Caki2 (cell line): ENCODE results near the gene ZMPSTE24. TPM values are rescaled to one million over a fixed set of nuclear protein-coding genes. Genes with fewer than 3 reads are reported as not detected.
"Not testable (repeated sequence)": the region's sequence is repeated elsewhere in the genome, so short reads cannot be mapped to it uniquely, and the experiment has no call there.

ENCODE experiments used
- DNase-seq: peaks from one replicate; pipeline ENCODE4 v3.0.0-alpha.2; 2015; ENCODE audit warnings: low read depth
- in situ Hi-C: cut with HindIII; loops from 2 replicates; pipeline ENCODE4 v1.10.0; 2016; ENCODE audit warnings: low sequenced_read_pairs, low pct_unique_long_range_greater_than_20kb, mixed read lengths
- total RNA-seq: library from RNA; depleted of rRNA; stranded (reverse); fragments of >200 nt; shearing (Covaris generic); gene quantifications from 2 replicates; pipeline ENCODE4 v1.2.3, GENCODE V29; 2014; ENCODE audit warnings: low replicate concordance

Gene ZMPSTE24
- total RNA-seq, 1 experiment from 2014 or later = 23.7 TPM

- in situ Hi-C loops = no loop called here
- DNase-seq = no peak
Measured at GRCh38 chr1:40313329-40313957, 55.4 kb downstream of the ZMPSTE24 start.

DNA sequence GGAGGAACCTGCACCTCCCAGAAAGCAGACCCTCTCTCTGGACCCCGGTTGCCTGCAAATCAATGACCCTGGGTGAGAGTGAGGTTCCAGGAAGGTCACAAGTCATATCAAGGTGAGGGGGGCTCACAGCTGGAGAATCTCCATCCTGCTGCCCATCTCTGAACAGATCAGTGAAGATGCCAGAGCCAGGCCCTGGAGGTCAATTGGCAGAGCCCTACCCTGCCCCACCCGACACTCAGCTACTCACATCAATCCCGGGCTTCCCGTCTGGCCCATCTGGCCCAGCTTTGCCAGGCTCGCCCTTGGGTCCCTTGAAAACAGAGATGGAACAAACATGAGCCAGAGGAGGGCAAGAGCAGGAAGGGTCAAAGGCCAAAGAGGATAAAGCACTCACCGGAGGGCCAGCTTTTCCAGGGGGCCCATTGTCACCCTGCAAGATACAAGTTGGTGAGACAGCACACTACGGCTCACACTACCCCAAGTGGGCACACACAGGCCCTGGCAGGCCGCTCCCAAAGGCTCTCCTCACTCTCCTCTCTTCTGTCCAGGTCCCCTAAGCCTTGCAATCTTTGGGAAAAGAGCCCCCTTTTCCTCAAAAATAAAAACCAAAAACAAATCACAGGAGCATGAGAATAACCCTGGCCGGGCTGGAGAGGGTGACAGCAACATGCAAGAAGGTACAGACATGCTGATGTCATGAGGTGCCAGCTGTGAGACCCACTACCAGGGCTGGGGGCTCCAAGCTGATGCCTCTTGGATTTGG is 56.1 kb downstream of the ZMPSTE24 start:
- no peak for DNase-seq
- in situ Hi-C loops = no loop called here

DNA sequence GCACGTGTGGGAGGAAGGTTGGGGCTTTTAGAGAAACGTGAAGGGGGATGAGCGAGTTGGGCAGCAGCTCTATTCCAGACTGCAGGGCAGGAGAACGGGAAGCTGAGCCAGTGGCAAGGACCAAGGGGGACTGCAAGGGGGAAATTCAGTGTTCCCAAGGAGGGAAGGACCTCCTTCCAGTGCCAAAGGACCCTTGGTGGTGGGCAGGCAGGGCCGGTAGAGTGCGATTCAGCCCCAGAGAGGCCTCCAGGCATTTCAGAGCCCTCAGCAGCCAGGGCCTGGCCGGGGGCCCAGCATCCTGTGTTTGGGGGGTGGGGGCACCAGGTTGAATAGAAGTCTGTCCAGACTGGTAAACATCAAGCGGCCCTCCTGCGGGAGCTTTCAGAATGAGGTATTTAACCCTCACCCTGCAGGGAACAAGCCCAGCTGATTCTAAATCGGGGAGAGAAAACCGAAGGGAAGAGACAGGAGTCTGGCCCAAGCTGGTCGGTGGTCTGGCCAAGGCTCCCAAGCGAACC is 56.7 kb downstream of the ZMPSTE24 start:
- DNase-seq = no peak
- in situ Hi-C loops = no loop called here

DNA sequence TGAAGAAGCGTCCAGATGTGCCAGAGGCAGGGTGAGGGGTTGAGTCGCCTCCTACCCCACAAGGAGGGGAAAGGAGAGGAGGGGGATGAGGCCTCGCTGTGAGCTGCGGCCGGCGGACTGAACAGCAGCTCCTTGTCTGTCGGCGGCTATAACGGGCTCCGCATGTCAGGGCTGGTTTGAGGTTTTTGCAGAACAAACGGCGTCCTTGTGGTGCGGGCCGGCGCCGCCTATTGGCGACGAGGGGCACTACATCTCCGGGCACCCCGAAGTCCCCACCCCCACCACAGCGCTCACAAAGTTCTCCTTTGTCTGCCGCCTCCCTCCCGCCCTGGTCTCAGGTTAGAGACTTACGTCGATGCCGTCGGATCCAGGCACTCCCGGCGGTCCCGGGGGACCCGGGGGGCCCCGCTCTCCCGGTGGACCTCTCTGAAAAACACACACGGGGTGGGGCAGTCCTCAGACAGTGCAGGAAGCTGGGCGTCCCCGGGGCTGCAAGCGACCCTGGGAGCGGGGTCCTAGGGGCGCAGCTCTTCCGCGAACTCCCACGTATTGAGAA is 57.3 kb downstream of the ZMPSTE24 start:
- in situ Hi-C loops = no loop called here
- no peak for DNase-seq

DNA sequence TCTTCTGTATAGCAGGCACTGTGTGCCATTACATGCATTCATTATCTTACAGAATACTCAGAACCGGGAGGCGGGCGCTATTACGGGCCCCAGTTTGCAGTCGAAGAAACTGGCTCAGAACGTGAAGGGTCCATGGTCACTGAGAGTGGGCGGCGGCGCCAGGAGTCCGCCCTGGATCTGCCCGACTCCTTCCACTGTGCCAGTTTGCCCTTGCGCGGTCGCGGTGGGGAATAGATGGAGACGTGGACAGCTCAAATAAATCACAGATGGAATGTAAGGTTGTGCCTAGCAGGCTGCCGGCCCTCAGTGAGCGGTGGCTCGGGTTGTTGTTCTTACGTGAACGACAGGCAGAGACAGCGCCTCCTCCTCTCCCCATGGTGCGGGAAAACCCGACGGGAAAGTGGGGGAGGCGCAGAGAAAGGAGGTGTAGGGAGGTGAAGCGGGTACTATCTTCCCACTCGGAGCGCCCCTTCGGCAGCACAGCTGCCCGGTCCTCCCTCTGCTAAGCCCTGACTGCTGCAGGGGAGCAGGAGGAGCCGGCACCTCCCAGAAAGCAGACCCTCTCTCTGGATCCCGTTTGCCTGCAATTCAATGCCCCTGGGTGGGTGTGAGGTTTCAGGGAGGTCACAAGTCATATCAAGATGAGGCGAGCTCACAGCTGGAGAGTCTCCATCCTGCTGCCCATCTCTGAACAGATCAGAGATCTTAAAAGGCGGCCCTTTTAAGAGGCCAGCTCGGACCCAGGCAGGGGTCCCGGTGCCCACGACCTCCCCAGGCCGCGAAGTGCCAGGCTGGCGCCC is 58.0 kb downstream of the ZMPSTE24 start:
- in situ Hi-C loops = no loop called here
- DNase-seq = no peak

DNA sequence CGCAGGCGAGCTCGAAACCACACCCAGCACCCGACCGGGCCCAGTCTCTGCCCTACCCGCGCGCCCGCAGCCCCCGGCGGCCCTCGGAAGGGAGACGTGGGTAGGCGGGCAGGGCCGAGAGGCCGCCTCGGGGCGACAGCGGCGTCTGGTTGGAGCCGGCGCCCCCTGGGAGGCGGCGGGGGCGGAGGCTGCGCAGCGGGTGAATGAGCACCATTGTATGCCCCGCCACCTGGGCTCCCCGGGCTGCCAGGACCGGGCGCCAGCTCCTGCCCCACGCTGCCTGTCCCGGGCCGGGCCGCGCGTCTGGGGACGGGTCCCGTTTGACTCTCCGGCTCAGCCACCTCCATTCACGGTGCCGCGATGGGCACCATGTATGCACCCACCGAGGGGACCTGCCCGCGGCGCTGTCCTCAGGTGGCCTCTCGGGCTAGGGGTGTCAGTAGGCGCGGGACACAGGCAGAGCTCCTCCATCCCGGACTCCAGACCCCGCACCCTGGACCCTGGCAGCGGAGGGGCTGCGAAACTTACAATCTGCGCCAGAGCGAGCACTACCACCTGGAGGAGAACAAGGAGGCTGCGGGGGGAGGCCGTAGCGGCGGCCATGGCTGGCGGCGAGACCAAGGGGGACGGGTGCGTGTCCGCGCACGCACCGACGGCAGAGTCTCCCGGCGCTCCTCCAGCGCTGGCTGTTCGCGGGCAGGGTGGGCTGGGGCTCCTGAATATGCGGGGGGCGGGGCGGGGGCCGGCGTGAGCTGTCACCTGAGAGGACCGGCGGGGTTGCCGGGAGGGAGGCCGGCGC is 58.8 kb downstream of the ZMPSTE24 start, which contains the start of gene COL9A2:
COL9A2 (minus strand) TSS at position 692 of the 799 bp plus-strand sequence; CDS start at position 603, 89 bp downstream.
- in situ Hi-C loops = no loop called here
- DNase-seq = no peak

DNA sequence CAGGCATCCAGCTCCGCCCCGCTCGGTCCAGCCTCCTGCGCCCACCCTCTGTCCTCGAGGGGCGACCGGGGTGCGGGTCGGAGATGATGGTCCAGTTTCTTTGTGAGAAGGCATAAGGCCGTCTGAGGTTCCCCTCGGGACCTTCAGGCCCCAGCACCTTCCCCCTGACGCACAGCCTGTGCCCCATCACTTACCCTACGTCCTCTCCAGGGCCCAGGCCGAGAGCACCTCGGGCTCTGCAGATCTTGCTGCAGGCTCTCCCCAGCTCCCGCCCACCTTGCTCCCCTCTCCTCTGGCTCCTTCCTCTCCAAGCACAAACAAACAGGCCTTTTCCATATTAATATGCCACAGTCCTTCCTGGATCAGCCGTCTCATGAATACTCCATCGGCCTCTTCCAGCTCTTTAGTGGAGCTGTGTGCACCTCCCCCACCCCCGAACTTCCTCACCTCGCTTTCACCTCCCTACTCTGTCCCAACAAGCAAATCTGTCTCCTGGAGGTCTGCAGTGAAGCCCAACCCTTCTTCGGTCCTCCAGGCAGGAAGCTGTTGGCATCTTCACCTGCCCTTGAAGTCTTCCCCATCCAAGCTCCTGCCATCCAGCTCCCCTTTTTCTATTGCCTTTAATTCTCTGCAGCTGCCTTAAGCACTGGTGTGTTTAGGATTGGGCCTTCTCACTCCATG is 59.5 kb downstream of the ZMPSTE24 start:
- in situ Hi-C loops = no loop called here

GRCh38 chr1:40318476-40318875 is 60.4 kb downstream of the ZMPSTE24 start:
- DNase-seq = no peak
- in situ Hi-C loops = no loop called here

More for the DNA sequence above, 59.5 kb downstream of the ZMPSTE24 start:
- no peak for DNase-seq

DNA sequence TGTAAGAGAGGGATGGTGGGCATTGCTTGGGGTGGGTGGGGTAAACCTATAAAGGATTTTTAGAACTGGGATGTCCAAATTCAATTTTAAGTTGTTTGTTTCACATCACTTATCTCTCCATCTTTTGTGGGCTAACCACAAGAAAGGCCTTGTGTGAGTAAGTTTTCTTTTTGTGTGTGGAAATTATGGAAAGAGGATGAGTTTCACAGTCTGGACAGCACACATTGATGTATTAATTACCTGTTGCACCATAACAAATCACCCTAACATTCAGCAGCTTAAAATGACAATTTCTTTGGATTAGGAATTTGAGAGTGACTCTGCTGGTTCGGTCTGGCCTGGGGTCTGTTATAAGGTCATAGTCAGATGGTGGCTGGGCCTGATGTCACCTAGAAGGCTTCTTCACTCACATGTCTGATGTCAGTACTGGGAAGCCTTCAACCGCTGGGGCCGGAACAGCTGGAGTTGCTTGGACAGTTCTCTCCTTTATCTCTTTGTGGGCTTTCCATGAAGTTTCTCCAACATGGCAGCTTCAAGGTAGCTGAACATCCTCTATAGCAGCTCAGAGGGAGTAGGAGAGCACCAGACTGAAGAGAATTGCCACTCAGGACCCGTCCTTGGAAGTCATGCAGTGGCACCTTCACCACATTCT is 61.1 kb downstream of the ZMPSTE24 start:
- in situ Hi-C loops = no loop called here
- DNase-seq = no peak

DNA sequence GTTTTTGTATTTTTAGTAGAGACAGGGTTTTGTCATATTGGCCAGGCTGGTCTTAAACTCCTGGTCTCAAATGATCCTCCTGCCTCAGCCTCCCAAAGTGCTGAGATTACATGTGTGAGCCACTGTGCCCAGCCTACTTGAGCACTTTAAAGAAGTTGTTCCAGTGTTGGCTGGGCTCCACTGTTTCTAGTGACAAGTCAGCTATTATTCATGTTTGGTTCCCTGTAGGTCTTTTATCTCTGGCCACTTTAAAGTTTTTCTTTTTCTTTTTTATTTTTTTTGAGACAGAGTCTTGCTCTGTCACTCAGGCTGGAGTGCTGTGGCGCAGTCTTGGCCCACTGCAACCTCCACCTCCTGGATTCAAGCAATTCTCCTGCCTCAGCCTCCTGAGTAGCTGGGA is 73.4 kb downstream of the ZMPSTE24 start:
- in situ Hi-C loops, DNase-seq: not testable (repeated sequence)

DNA sequence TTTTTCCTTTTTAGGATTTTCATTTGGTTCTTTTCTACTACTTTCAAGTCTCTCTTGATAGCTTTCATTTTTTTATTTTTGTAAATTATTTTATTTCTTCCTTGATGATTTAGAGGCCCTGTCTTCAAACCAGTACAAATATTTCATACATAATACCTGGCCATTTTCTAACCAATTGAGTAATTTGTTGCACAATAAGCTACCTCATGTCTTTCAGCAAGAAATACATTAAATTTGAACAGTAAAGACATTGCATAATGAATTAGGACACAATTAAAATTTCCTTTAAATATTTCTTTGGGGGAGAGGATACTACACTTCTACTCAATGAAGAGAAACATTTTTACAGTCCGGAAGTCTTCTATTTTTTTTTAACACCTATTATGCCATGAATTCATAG is 74.7 kb downstream of the ZMPSTE24 start:
- in situ Hi-C loops = no loop called here
- DNase-seq = no peak

DNA sequence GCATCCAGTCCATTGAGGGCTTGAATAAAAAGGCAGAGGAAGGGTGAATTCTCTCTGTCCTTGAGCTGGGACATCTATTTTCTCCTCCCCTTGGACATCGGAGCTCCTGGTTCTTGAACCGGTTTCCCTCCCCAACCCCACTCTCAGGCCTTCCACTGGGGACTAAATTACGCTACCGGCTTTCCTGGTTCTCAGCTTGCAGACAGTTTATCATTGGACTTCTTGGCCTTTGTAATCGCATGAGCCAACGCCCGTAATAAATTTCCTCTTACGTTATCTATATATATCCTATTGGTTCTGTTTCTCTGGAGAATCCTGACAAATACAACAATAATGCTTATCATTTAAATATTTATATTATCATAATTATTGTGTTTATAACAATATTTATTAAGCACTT is 79.4 kb downstream of the ZMPSTE24 start:
- in situ Hi-C loops = no loop called here
- DNase-seq = no peak

DNA sequence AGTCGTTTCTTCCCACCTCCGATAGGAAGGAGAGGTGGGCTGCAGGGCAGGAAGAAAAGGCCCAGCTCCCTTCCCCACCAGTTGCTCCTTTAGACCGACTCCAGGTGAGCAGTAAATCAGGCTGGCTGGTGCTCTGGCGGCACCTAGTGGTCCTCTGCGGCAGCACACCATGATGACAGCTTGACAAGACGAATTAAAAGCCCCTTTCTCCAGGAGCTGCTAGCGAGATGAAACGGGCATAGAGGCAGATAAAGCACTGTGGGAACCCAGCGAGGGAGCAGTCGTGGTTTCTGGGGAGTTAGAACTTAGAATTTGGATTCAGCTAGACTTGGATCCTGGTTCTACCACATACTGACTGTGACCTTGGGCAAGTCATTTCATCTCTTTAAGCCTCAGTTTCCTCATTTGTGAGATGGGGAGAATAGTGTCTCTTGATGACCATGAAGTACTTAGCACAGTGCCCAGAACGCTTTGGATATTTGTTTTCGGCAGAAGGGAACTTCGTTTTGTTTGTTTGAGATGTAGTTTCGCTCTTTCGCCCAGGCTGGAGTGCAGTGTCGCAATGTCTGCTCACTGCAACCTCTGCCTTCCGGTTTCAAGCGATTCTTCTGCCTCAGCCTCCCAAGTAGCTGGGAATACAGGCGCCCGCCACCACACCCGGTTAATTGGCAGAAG is 80.8 kb downstream of the ZMPSTE24 start:
- in situ Hi-C loops = no loop called here
- DNase-seq = peak; percentile 65

DNA sequence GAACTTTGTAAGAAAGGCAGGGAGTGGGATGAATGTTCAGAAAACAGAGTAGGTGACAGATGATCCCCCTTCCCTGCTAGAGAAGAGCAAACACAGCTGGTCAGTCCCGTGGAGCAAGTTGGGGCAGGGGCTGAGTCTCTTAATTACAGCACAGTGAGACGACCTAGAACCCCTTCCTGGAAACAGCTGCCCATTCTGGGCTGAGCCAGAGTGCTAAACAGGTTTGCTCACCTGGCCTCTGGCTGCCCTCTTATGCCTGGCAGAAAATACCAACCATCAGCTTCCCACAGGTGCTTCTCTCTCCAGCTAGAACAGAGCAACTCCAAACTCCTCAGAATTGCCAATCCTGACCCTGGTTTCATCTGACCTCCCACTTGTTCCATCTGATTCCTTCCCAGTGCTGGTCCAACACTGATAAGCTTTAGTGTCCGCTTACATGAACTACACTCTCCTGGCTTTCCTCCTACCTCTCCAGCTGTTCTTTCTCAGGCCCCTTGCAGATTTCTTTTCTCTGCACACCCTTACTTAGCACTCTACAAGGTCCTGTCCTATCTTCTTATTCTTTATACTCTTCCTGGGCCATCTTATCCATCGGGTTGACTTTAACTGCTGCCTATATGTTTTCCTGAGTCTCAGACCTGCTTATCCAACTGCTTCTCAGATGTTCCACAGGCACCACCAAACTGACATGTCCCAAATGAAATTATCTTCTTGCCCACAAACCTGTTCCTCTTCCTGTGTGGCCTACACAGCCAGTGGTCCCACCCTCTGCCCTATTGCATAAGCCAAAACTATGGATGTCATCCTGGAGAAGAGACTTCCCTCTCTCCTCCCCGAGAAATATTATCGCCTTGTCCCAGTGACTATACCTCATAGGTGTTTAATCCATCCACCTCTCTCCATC is 81.6 kb downstream of the ZMPSTE24 start:
- in situ Hi-C loops = no loop called here
- no peak for DNase-seq
